Uterus (tissue), 4 donors: ENCODE data around the gene SOCS7. TPM values are rescaled to one million over a fixed set of nuclear protein-coding genes. Genes with fewer than 3 reads are reported as not detected.

Experiments used
- DNase-seq, 2 donors: peaks; one replicate each; pipeline ENCODE4 v3.0.0-alpha.2; 2019 to 2020
- H3K27ac ChIP-seq, 2 donors: fragments of 200-600 bp; sonication (generic); 1 replicate in 1 of 2; 2 replicates in 1 of 2; pipeline ENCODE4 v1.5.1; 2016 to 2018
- H3K27me3 ChIP-seq, 2 donors: fragments of 200-600 bp; sonication (generic); one replicate each; pipeline ENCODE4 v1.5.1; 2018 to 2019; ENCODE audit warnings: control low read depth in 1 of 2
- H3K36me3 ChIP-seq, 2 donors: fragments of 200-600 bp; sonication (generic); one replicate each; pipeline ENCODE4 v1.5.1; 2019; ENCODE audit warnings: control low read depth in 1 of 2
- H3K4me1 ChIP-seq, 2 donors: fragments of 200-600 bp; sonication (generic); one replicate each; pipeline ENCODE4 v1.5.1; 2018 to 2019; ENCODE audit warnings: control low read depth in 1 of 2
- H3K4me3 ChIP-seq, 2 donors: fragments of 200-600 bp; sonication (generic); 1 replicate in 1 of 2; 2 replicates in 1 of 2; pipeline ENCODE4 v1.5.1; 2018 to 2019; ENCODE audit warnings: mild to moderate bottlenecking in 1 of 2
- H3K9me3 ChIP-seq, 2 donors: fragments of 200-600 bp; sonication (generic); one replicate each; pipeline ENCODE4 v1.5.1; 2019; ENCODE audit warnings: control low read depth in 1 of 2
- CTCF ChIP-seq, 4 experiments: fragments of 200-600 bp in 2 of 4; fragments of 450-650 bp in 2 of 4; sonication (generic) in 2 of 4; IDR thresholded peaks; one replicate each; pipeline ENCODE4 v1.5.1; 2016 to 2019; ENCODE audit warnings: antibody characterized with exemption in 4 of 4, mild to moderate bottlenecking in 2 of 4, moderate library complexity in 1 of 4
- POLR2A ChIP-seq, 2 donors: fragments of 450-650 bp; IDR thresholded peaks; one replicate each; pipeline ENCODE4 v1.6.1; 2016; ENCODE audit warnings: antibody characterized with exemption in 2 of 2, mild to moderate bottlenecking in 1 of 2, moderate library complexity in 1 of 2
- intact Hi-C: fragments of 100-400 bp; cut with DNase I; formaldehyde crosslinking; loops from one replicate; pipeline ENCODE4 v1.15.1; 2023; ENCODE audit warnings: low total_unique reads
- total RNA-seq, 4 donors: library from RNA; depleted of rRNA in 3 of 4; stranded (reverse); fragments of >200 nt in 3 of 4; gene quantifications; one replicate each; pipeline versions ENCODE4 v1.1.0 to v1.2.4, GENCODE V29; 2014 to 2023
- donor health status: DM: yes; HTN: yes; CAD: no.

The SOCS7 gene
- 10 to 100 TPM in 2 of 4 donors, 1 to 10 TPM in 2; 2.6 to 24.5 (median 14.6) TPM for total RNA-seq

GRCh38 chr17:38351412-38352222, at the start of gene SOCS7:
SOCS7 (plus strand) TSS chr17:38351844; CDS start chr17:38352053, 209 bp downstream.
- intact Hi-C loops, result no loop called here

GRCh38 chr17:38315497-38315896, 36.1 kb upstream of the SOCS7 start:
- Histone ChIP-seq H3K27ac (no peak overlapping the region), H3K4me3 (no peak overlapping the region), H3K9me3 (no peaks in the 10 kb centered on the region), H3K36me3 (no peaks in the 10 kb centered on the region), H3K4me1 (no peaks in the 10 kb centered on the region), H3K27me3 (no peaks in the 10 kb centered on the region)
- TF ChIP-seq CTCF (IDR thresholded peaks at IDR 0.05), result no peak
- intact Hi-C loops, result no loop called here
- no peak for DNase-seq

More at GRCh38 chr17:38351412-38352222, at the start of gene SOCS7:
- Histone ChIP-seq H3K4me3 (peak within 1 kb of the TSS; percentile 45 to 94), H3K36me3 (no peaks in the 10 kb centered on the region), H3K27ac (peak within 1 kb of the TSS; percentile 84 to 86), H3K27me3 (no peaks in the 10 kb centered on the region), H3K4me1 (peaks cover 0 to 10% of the 10 kb centered on the region in 2 donors), H3K9me3 (no peaks in the 10 kb centered on the region)
- TF ChIP-seq CTCF (IDR thresholded peaks at IDR 0.05) (peak in 1 of 4 experiments; percentile 10), POLR2A (IDR thresholded peaks at IDR 0.05) (peak; percentile 51 to 84)
- peak; percentile 92 to 96 for DNase-seq

- no peaks in the 10 kb centered on the region for H3K4me1 ChIP-seq
- no peaks in the 10 kb centered on the region for H3K36me3 ChIP-seq
- H3K9me3 ChIP-seq, result no peaks in the 10 kb centered on the region
- no peak overlapping the region for H3K27ac ChIP-seq
- intact Hi-C loops, result no loop called here
- no peak for TF ChIP-seq CTCF (IDR thresholded peaks at IDR 0.05)
- TF ChIP-seq POLR2A (IDR thresholded peaks at IDR 0.05), result no peak
- H3K4me3 ChIP-seq, result no peak overlapping the region
- no peaks in the 10 kb centered on the region for H3K27me3 ChIP-seq
- no peak for DNase-seq
These were observed 34.6 kb upstream of the SOCS7 start for GRCh38 chr17:38317081-38317480.

GRCh38 chr17:38320482-38320881, 31.2 kb upstream of the SOCS7 start:
- no peak for DNase-seq
- H3K27ac ChIP-seq, result no peak overlapping the region
- TF ChIP-seq POLR2A (IDR thresholded peaks at IDR 0.05) (no peak), CTCF (IDR thresholded peaks at IDR 0.05) (no peak)
- no peaks in the 10 kb centered on the region for H3K27me3 ChIP-seq
- intact Hi-C loops, result no loop called here
- no peaks in the 10 kb centered on the region for H3K36me3 ChIP-seq
- H3K4me1 ChIP-seq, result no peaks in the 10 kb centered on the region
- no peaks in the 10 kb centered on the region for H3K9me3 ChIP-seq
- H3K4me3 ChIP-seq, result no peak overlapping the region

- DNase-seq, result peak; percentile 47 to 57
- intact Hi-C loops, result no loop called here
- Histone ChIP-seq H3K27ac (no peak overlapping the region), H3K4me1 (no peaks in the 10 kb centered on the region), H3K27me3 (no peaks in the 10 kb centered on the region), H3K36me3 (no peaks in the 10 kb centered on the region), H3K4me3 (no peak overlapping the region), H3K9me3 (no peaks in the 10 kb centered on the region)
- TF ChIP-seq POLR2A (IDR thresholded peaks at IDR 0.05), result no peak
- peak; percentile 24 to 84 (median 48) for TF ChIP-seq CTCF (IDR thresholded peaks at IDR 0.05)
These were observed 29.4 kb upstream of the SOCS7 start for GRCh38 chr17:38322156-38322779.
